ENCODE data around the gene TSPAN7. TPM values are rescaled to one million over a fixed set of nuclear protein-coding genes. Genes with fewer than 3 reads are reported as not detected.
A peak's percentile ranks its signal among the peaks of the same experiment; 100 is the strongest.

The TSPAN7 gene
- total and polyA plus RNA-seq, 7 donors, result 15.6 to 55.1 (median 21.0) TPM

DNA sequence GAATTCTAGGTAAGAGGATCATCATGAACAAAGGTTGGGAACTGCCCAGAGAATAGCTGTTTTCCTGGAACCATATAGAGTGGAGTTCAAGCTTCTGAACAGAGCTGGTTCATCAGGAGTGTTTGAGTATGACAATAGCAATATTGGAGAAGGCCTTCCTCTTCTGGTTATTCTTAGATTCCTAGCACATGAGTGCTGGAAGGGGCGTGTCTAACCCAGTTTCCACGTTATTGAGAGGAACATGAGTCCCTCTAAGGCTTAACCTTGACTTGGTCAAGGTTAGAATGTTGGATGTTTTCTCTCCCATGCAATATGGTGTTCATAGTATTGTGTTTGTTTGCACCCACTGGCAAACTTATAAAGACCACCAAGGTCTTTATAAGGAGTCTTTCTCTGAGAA is 101.3 kb downstream of the TSPAN7 start:
- Histone ChIP-seq H3K4me1 (no peaks in the 10 kb centered on the region), H3K27ac (no peak overlapping the region), H3K4me3 (no peak overlapping the region), H3K27me3 (no peaks in the 10 kb centered on the region), H3K36me3 (no peaks in the 10 kb centered on the region), H3K9me3 (no peaks in the 10 kb centered on the region)
- intact Hi-C loops (cut with DNase I), result no loop called here
- TF ChIP-seq, protein P1, sequence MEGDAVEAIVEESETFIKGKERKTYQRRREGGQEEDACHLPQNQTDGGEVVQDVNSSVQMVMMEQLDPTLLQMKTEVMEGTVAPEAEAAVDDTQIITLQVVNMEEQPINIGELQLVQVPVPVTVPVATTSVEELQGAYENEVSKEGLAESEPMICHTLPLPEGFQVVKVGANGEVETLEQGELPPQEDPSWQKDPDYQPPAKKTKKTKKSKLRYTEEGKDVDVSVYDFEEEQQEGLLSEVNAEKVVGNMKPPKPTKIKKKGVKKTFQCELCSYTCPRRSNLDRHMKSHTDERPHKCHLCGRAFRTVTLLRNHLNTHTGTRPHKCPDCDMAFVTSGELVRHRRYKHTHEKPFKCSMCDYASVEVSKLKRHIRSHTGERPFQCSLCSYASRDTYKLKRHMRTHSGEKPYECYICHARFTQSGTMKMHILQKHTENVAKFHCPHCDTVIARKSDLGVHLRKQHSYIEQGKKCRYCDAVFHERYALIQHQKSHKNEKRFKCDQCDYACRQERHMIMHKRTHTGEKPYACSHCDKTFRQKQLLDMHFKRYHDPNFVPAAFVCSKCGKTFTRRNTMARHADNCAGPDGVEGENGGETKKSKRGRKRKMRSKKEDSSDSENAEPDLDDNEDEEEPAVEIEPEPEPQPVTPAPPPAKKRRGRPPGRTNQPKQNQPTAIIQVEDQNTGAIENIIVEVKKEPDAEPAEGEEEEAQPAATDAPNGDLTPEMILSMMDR (IDR thresholded peaks at IDR 0.05), result no peak
- TF ChIP-seq POLR2A (IDR thresholded peaks at IDR 0.05) (no peak), EP300 (IDR thresholded peaks at IDR 0.05) (no peak), POLR2AphosphoS5 (IDR thresholded peaks at IDR 0.05) (no peak)
- no peak for DNase-seq
- WGBS, 2 donors, result 59 to 69% methylated on average over 2 of the region's 2 CpGs

DNA sequence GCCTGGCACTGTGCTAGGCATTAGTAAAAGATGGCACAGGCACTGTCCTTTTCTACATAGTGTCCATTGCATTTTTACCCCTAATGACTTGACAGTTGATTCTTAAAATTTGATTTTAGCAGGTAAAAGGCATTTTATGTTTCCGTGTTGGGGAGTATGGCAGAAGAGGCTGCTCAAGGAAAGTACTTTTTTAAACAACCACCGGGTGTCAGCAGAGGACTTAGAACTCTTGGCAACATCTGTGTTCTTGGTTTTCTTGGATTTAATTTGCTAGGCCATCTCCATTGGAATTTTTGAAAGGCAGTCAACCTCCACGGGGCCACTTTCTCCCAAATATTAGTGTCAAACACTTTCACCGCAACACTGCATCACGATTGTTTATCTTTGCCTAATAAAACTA is 102.9 kb downstream of the TSPAN7 start:
- Histone ChIP-seq H3K36me3 (no peaks in the 10 kb centered on the region), H3K4me1 (no peaks in the 10 kb centered on the region), H3K27me3 (no peaks in the 10 kb centered on the region), H3K9me3 (no peaks in the 10 kb centered on the region), H3K4me3 (no peak overlapping the region), H3K27ac (no peak overlapping the region)
- no peak for DNase-seq
- TF ChIP-seq, protein P1 (IDR thresholded peaks at IDR 0.05), result no peak
- TF ChIP-seq POLR2A (IDR thresholded peaks at IDR 0.05) (no peak), POLR2AphosphoS5 (IDR thresholded peaks at IDR 0.05) (no peak), EP300 (IDR thresholded peaks at IDR 0.05) (no peak)
- intact Hi-C loops (cut with DNase I), result no loop called here
- 10 to 25% methylated on average over 5 of the region's 5 CpGs for WGBS, 2 donors

DNA sequence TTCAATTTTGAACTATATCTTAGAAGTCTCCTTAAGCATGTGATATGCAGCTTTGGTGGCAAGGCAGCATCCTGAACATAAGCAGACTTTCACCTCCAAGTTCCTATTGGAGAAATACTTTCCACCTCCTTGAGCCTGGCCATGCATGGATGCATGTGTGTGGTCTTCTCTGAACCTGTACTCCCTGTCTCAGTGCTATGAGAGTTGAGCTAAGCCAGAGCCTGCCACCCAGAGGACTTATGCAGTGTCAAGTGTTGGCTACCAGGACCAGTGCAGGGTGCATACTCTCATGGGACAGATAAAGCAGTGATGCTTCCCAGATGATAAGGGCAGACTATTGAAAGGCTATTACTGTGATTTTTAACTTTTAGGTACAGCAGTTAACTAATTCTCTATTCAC is 105.6 kb downstream of the TSPAN7 start:
- H3K4me1 ChIP-seq, result no peaks in the 10 kb centered on the region
- DNase-seq, result no peak
- H3K27me3 ChIP-seq, result no peaks in the 10 kb centered on the region
- H3K27ac ChIP-seq, result no peak overlapping the region
- H3K9me3 ChIP-seq, result no peaks in the 10 kb centered on the region
- intact Hi-C loops (cut with DNase I), result no loop called here
- no peaks in the 10 kb centered on the region for H3K36me3 ChIP-seq
- H3K4me3 ChIP-seq, result no peak overlapping the region
- TF ChIP-seq, protein P1 (IDR thresholded peaks at IDR 0.05), result no peak
- TF ChIP-seq POLR2AphosphoS5 (IDR thresholded peaks at IDR 0.05), result peak in 3 of 4 donors; percentile 28 to 82 (median 54)
- no peak for TF ChIP-seq POLR2A (IDR thresholded peaks at IDR 0.05)

DNA sequence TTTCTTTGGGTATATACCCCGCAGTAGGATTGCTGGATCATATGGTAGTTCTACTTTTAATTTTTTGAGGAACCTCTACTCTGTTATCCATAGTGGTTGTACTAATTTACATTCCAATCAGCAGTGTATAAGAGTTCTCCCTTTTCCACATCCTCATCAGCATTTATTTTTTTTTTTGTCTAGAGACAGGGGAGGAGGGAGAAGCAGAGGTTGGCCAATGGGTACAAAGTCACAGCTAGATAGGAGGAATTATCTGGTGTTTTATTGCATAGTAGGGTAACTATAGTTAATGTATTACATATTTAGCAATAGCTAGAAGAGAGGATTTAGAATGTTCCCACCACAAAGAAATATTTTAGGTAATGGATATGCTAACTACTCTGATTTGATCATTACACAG is 107.4 kb downstream of the TSPAN7 start:
- Histone ChIP-seq H3K4me3 (no peak overlapping the region), H3K27ac (no peak overlapping the region), H3K36me3 (no peaks in the 10 kb centered on the region), H3K4me1 (no peaks in the 10 kb centered on the region), H3K27me3 (no peaks in the 10 kb centered on the region), H3K9me3 (no peaks in the 10 kb centered on the region)
- WGBS, 2 donors, result 95 to 96% methylated on average over 1 of the region's 1 CpG
- DNase-seq, result no peak
- intact Hi-C loops (cut with DNase I), result no loop called here
- TF ChIP-seq, protein P1 (IDR thresholded peaks at IDR 0.05), result no peak
- TF ChIP-seq EP300 (IDR thresholded peaks at IDR 0.05) (no peak), POLR2AphosphoS5 (IDR thresholded peaks at IDR 0.05) (no peak), POLR2A (IDR thresholded peaks at IDR 0.05) (no peak)

DNA sequence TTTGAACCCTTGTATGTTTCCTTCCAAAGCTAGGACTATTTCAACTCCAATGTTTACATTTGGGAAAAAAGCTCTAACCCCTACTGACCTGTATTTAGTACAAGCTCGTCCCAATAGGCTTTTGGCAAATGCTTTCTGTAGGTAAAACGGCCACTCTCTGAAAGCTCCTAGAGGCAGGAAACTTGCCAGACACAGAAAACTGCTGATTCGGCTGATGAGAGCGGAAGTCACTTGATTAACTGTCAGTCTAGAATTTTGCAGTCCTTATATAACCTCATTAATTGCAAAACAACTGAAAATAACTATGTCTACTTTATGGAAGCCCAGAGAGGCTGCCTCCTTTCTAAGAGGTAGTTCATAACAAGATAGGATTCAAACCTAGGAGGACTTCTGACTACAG is 108.1 kb downstream of the TSPAN7 start:
- Histone ChIP-seq H3K27ac (no peak overlapping the region), H3K4me1 (no peaks in the 10 kb centered on the region), H3K9me3 (no peaks in the 10 kb centered on the region), H3K36me3 (no peaks in the 10 kb centered on the region), H3K4me3 (no peak overlapping the region), H3K27me3 (no peaks in the 10 kb centered on the region)
- no peak for DNase-seq
- 36 to 52% methylated on average over 4 of the region's 4 CpGs for WGBS, 2 donors
- no peak for TF ChIP-seq POLR2AphosphoS5 (IDR thresholded peaks at IDR 0.05)
- TF ChIP-seq EP300 (IDR thresholded peaks at IDR 0.05), result no peak
- TF ChIP-seq, protein P1 (IDR thresholded peaks at IDR 0.05), result no peak
- TF ChIP-seq POLR2A (IDR thresholded peaks at IDR 0.05), result no peak
- intact Hi-C loops (cut with DNase I), result no loop called here
